GM12878 (cell line): ENCODE results near the gene LMAN2. TPM values are rescaled to one million over a fixed set of nuclear protein-coding genes. Genes with fewer than 3 reads are reported as not detected.

Source experiments
- BRCA1 ChIP-seq: IDR thresholded peaks from 2 replicates; pipeline ENCODE4 v1.6.1; 2011; ENCODE audit warnings: low read depth, low read length, improper control_type of control experiment
- EED ChIP-seq: sonication (generic); IDR thresholded peaks from 2 replicates; pipeline ENCODE4 v1.6.1; 2016; ENCODE audit warnings: antibody characterized with exemption, low read depth
- ESRRA ChIP-seq: IDR thresholded peaks from 2 replicates; pipeline ENCODE4 v1.6.1; 2012; ENCODE audit warnings: mild to moderate bottlenecking, low read length, improper control_type of control experiment
- MEF2B ChIP-seq: fragments of 450-650 bp; IDR thresholded peaks from 2 replicates; pipeline ENCODE4 v1.6.1; 2018; ENCODE audit warnings: mild to moderate bottlenecking, moderate library complexity; ENCODE audit not compliant: partially characterized antibody, poor library complexity, severe bottlenecking
- NFYB ChIP-seq: IDR thresholded peaks from 2 replicates; pipeline ENCODE4 v1.6.1; 2011; ENCODE audit warnings: low read depth, mild to moderate bottlenecking, low read length, improper control_type of control experiment, moderate library complexity; ENCODE audit not compliant: insufficient read depth
- NRF1 ChIP-seq: conservative IDR thresholded peaks from 2 replicates; pipeline ENCODE4 v1.6.1; 2011; ENCODE audit warnings: mild to moderate bottlenecking, low read depth, low read length, improper control_type of control experiment
- PAX5 ChIP-seq: IDR thresholded peaks from 2 replicates; pipeline ENCODE4 v1.6.1; 2011; ENCODE audit warnings: low read depth, low read length, borderline replicate concordance
- PKNOX1 ChIP-seq: fragments of 450-650 bp; IDR thresholded peaks from 2 replicates; pipeline ENCODE4 v1.6.1; 2016; ENCODE audit warnings: mild to moderate bottlenecking
- RBBP5 ChIP-seq: fragments of 200-600 bp; sonication (generic); conservative IDR thresholded peaks from 2 replicates; pipeline ENCODE4 v1.6.1; 2016
- STAT1 ChIP-seq: fragments of 450-650 bp; conservative IDR thresholded peaks from 2 replicates; pipeline ENCODE4 v1.6.1; 2014; ENCODE audit warnings: antibody characterized with exemption, mild to moderate bottlenecking
- TBL1XR1 ChIP-seq: IDR thresholded peaks from 2 replicates; pipeline ENCODE4 v1.6.1; 2012; ENCODE audit warnings: low read depth, low read length, improper control_type of control experiment
- ZNF24 ChIP-seq: fragments of 450-650 bp; IDR thresholded peaks from 2 replicates; pipeline ENCODE4 v1.6.1; 2017; ENCODE audit warnings: antibody characterized with exemption, mild to moderate bottlenecking
- ZNF274 ChIP-seq: IDR thresholded peaks from one replicate; pipeline ENCODE4 v1.8.0; 2011; ENCODE audit not compliant: insufficient read length, insufficient read depth
- polyA plus RNA-seq, 11 experiments: library from polyadenylated mRNA; depleted of rRNA in 4 of 11; unstranded in 6 of 11; stranded (reverse) in 5 of 11; fragments of >200 nt; fragmentation: Nextera tagmentation in 4 of 11; fragmentation: Illumina TruSeq in 1 of 11; extraction: Ambion mirVana in 4 of 11; extraction: Trizol in 1 of 11; gene quantifications; 1 replicate in 1 of 11; 2 replicates in 10 of 11; pipeline versions ENCODE4 v1.2.1 to v1.2.3, GENCODE V29; 2011 to 2016; ENCODE audit warnings: inconsistent platforms in 2 of 11, missing spikeins in 2 of 11, low read depth in 1 of 11
- total RNA-seq, 4 experiments: library from RNA; depleted of rRNA in 3 of 4; stranded (reverse); fragments of >200 nt in 3 of 4; fragmentation: Illumina TruSeq in 1 of 4; extraction: Trizol in 1 of 4; gene quantifications; 2 replicates each; pipeline versions ENCODE4 v1.2.1 to v1.2.3, GENCODE V29; 2013 to 2021
- TF ChIP-seq, protein P1 (sequence below): IDR thresholded peaks from 2 replicates; pipeline ENCODE4 v1.6.1; 2012; ENCODE audit warnings: mild to moderate bottlenecking, low read depth, low read length

Gene LMAN2
- total and polyA plus RNA-seq, 10 of the 15 experiments (the other 5 are each of a cell fraction or from before 2014, with no cell fraction given) = 2.4 to 264 (median 147) TPM

GRCh38 chr5:177303121-177303924 is 48.1 kb downstream of the LMAN2 start, which contains the start of the genes PRELID1 and RAB24 (continued):
- no peak for TF ChIP-seq NRF1
- TF ChIP-seq TBL1XR1 = no peak
- no peak for TF ChIP-seq RBBP5
- no peak for TF ChIP-seq ZNF24
- TF ChIP-seq MEF2B = peak; percentile 18
- no peak for TF ChIP-seq ZNF274
- TF ChIP-seq PAX5 = no peak
- TF ChIP-seq BRCA1 = no peak
- 0 out of 2 replicates have a peak, but pooled peaks have one; percentile 27 for TF ChIP-seq EED
- TF ChIP-seq PKNOX1 = no peak
- no peak for TF ChIP-seq STAT1
- TF ChIP-seq, protein P1, sequence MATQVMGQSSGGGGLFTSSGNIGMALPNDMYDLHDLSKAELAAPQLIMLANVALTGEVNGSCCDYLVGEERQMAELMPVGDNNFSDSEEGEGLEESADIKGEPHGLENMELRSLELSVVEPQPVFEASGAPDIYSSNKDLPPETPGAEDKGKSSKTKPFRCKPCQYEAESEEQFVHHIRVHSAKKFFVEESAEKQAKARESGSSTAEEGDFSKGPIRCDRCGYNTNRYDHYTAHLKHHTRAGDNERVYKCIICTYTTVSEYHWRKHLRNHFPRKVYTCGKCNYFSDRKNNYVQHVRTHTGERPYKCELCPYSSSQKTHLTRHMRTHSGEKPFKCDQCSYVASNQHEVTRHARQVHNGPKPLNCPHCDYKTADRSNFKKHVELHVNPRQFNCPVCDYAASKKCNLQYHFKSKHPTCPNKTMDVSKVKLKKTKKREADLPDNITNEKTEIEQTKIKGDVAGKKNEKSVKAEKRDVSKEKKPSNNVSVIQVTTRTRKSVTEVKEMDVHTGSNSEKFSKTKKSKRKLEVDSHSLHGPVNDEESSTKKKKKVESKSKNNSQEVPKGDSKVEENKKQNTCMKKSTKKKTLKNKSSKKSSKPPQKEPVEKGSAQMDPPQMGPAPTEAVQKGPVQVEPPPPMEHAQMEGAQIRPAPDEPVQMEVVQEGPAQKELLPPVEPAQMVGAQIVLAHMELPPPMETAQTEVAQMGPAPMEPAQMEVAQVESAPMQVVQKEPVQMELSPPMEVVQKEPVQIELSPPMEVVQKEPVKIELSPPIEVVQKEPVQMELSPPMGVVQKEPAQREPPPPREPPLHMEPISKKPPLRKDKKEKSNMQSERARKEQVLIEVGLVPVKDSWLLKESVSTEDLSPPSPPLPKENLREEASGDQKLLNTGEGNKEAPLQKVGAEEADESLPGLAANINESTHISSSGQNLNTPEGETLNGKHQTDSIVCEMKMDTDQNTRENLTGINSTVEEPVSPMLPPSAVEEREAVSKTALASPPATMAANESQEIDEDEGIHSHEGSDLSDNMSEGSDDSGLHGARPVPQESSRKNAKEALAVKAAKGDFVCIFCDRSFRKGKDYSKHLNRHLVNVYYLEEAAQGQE = no peak
- no peak for TF ChIP-seq NFYB
- TF ChIP-seq ESRRA = no peak
